HG03175 (cell line): ENCODE data around the gene HOXB7.

Experiments
- ATAC-seq: cut with Tn5 transposase; IDR thresholded peaks from one replicate; pipeline ENCODE4 v1.9.1; 2021; ENCODE audit warnings: mild to moderate bottlenecking, moderate library complexity; ENCODE audit not compliant: unreplicated experiment

Gene HOXB7

GRCh38 chr17:48569240-48569582, 41.6 kb downstream of the HOXB7 start:
- no peak for ATAC-seq

- no peak for ATAC-seq
Observed at GRCh38 chr17:48568499-48569239, 42.1 kb downstream of the HOXB7 start.

GRCh38 chr17:48567646-48568354, 43.0 kb downstream of the HOXB7 start:
- ATAC-seq, result no peak

- no peak for ATAC-seq
Observed at GRCh38 chr17:48567209-48567608, 43.6 kb downstream of the HOXB7 start.

GRCh38 chr17:48566717-48567116, 44.1 kb downstream of the HOXB7 start:
- no peak for ATAC-seq

GRCh38 chr17:48565925-48566710, 44.7 kb downstream of the HOXB7 start:
- no peak for ATAC-seq

- ATAC-seq, result no peak
Observed at GRCh38 chr17:48565022-48565554, 45.7 kb downstream of the HOXB7 start.

- ATAC-seq, result no peak
Observed at GRCh38 chr17:48564188-48565021, 46.4 kb downstream of the HOXB7 start.

- ATAC-seq, result no peak
Observed at GRCh38 chr17:48563867-48564187, 47.0 kb downstream of the HOXB7 start.

- ATAC-seq, result no peak
Observed at GRCh38 chr17:48563385-48563838, 47.4 kb downstream of the HOXB7 start.

GRCh38 chr17:48562934-48563333, 47.9 kb downstream of the HOXB7 start:
- ATAC-seq, result no peak

GRCh38 chr17:48561884-48562810, 48.7 kb downstream of the HOXB7 start:
- peak; percentile 55 for ATAC-seq

GRCh38 chr17:48559840-48560817, 50.7 kb downstream of the HOXB7 start:
- ATAC-seq, result no peak

GRCh38 chr17:48559122-48559839, 51.5 kb downstream of the HOXB7 start:
- ATAC-seq, result no peak

GRCh38 chr17:48558831-48559121, 52.0 kb downstream of the HOXB7 start:
- no peak for ATAC-seq

GRCh38 chr17:48558057-48558830, 52.6 kb downstream of the HOXB7 start:
- ATAC-seq, result no peak
